Esophagus squamous epithelium (tissue), 5 donors: Measurements from ENCODE around the gene DNAJB1. TPM values are rescaled to one million over a fixed set of nuclear protein-coding genes. Genes with fewer than 3 reads are reported as not detected.

ENCODE experiments used
- DNase-seq: peaks from one replicate; lab custom pipeline; 2025; lab: John Stamatoyannopoulos, UW
- H3K27ac ChIP-seq, 4 donors: fragments of 200-600 bp; sonication (generic); one replicate each; pipeline ENCODE4 v1.5.1; 2016 to 2019; ENCODE audit warnings: mild to moderate bottlenecking in 1 of 4
- H3K27me3 ChIP-seq, 4 donors: fragments of 200-600 bp; sonication (generic); 1 replicate in 3 of 4; 2 replicates in 1 of 4; pipeline versions ENCODE4 v1.5.1 to v1.6.0; 2017 to 2021; ENCODE audit warnings: antibody characterized with exemption in 1 of 4
- H3K36me3 ChIP-seq, 3 donors: fragments of 200-600 bp; sonication (generic); one replicate each; pipeline ENCODE4 v1.5.1; 2016 to 2019
- H3K4me1 ChIP-seq, 3 donors: fragments of 200-600 bp; sonication (generic); one replicate each; pipeline ENCODE4 v1.5.1; 2017 to 2019
- H3K4me3 ChIP-seq, 4 donors: fragments of 200-600 bp; sonication (generic); 1 replicate in 3 of 4; 2 replicates in 1 of 4; pipeline ENCODE4 v1.5.1; 2016 to 2019; ENCODE audit warnings: mild to moderate bottlenecking in 2 of 4, moderate library complexity in 1 of 4
- H3K9me3 ChIP-seq, 3 donors: fragments of 200-600 bp; sonication (generic); one replicate each; pipeline ENCODE4 v1.5.1; 2016 to 2019
- POLR2A ChIP-seq, 4 donors: fragments of 450-650 bp; IDR thresholded peaks; one replicate each; pipeline ENCODE4 v1.6.1; 2017; ENCODE audit warnings: antibody characterized with exemption in 4 of 4, mild to moderate bottlenecking in 4 of 4, moderate library complexity in 3 of 4
- WGBS, 2 donors: methylation state at CpG; one replicate each; pipeline ENCODE4 v1.1.5; 2018; 5-methylcytosine and 5-hydroxymethylcytosine counted together
- intact Hi-C: fragments of 100-400 bp; cut with DNase I; formaldehyde crosslinking; loops from one replicate; pipeline ENCODE4 v1.15.0; 2022
- total RNA-seq, 4 donors: library from RNA; depleted of rRNA; stranded (reverse); fragments of >200 nt; gene quantifications; one replicate each; pipeline ENCODE4 v1.1.0, GENCODE V29; 2016
- TF ChIP-seq, protein P1 (sequence below), 6 experiments: fragments of 450-650 bp in 4 of 6; fragments of 200-600 bp in 2 of 6; sonication (generic) in 2 of 6; IDR thresholded peaks; one replicate each; pipeline ENCODE4 v1.5.1; 2016 to 2019; ENCODE audit warnings: antibody characterized with exemption in 6 of 6, mild to moderate bottlenecking in 4 of 6, moderate library complexity in 4 of 6
- donor health status: DM: yes; HTN: yes; CAD: no.

The DNAJB1 gene
- total RNA-seq, 4 donors from 2014 or later: 182 to 294 (median 224) TPM

DNA sequence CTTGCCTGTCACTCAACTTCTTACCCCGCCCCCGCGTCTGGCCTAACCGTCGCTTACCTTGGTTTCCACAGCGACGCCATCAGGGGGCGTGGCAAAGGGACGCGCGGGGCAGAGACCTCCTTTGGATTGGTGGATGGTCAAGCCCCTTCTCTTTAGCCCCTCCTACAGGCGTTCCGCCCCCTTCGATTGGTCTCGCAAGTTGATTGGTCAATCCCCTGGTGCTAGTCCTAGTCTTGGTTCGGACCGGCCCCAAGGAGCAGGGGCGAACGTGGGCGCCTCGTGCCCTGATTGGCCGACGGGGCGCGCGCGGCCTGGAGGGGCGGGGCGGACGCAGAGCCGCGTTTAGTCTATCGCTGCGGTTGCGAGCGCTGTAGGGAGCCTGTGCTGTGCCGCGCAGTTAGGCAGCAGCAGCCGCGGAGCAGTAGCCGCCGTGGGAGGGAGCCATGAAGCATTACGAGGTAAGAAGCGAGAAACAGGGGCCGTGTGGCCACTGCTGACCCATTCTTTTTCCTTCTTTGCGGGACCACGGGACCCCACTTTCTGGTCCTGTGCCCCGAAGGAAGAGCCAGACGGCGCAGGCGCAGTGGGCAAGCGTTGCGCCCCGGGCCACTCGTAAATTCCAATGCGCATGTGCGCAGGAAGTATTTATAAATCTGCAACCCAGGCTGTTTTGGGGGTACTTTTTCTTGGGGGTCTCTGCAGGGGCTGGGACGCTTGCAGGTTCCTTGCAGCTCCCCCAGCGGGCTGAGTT, 11.2 kb upstream of the DNAJB1 start, which contains the start of gene TECR:
Gene TECR (plus strand): TSS at position 341 of the 751 bp plus-strand sequence. CDS start 103 bp downstream, at position 444.
- Histone ChIP-seq H3K27me3 (no peaks in the 10 kb centered on the region), H3K36me3 (peaks cover 0 to 18% (median 0%) of the 10 kb centered on the region in 3 donors), H3K4me3 (peak within 1 kb of the TSS; percentile 56 to 92 (median 89)), H3K9me3 (no peaks in the 10 kb centered on the region), H3K4me1 (peaks cover 30 to 88% (median 33%) of the 10 kb centered on the region in 3 donors), H3K27ac (peak within 1 kb of the TSS; percentile 93 to 99 (median 98))
- DNase-seq: peak; percentile 96
- TF ChIP-seq, protein P1, sequence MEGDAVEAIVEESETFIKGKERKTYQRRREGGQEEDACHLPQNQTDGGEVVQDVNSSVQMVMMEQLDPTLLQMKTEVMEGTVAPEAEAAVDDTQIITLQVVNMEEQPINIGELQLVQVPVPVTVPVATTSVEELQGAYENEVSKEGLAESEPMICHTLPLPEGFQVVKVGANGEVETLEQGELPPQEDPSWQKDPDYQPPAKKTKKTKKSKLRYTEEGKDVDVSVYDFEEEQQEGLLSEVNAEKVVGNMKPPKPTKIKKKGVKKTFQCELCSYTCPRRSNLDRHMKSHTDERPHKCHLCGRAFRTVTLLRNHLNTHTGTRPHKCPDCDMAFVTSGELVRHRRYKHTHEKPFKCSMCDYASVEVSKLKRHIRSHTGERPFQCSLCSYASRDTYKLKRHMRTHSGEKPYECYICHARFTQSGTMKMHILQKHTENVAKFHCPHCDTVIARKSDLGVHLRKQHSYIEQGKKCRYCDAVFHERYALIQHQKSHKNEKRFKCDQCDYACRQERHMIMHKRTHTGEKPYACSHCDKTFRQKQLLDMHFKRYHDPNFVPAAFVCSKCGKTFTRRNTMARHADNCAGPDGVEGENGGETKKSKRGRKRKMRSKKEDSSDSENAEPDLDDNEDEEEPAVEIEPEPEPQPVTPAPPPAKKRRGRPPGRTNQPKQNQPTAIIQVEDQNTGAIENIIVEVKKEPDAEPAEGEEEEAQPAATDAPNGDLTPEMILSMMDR (IDR thresholded peaks at IDR 0.05): peak in 4 of 6 experiments; percentile 7 to 13 (median 8)
- peak in 3 of 4 donors; percentile 96 to 99 (median 99) for TF ChIP-seq POLR2A (IDR thresholded peaks at IDR 0.05)
- intact Hi-C loops: no loop called here
- 0 to 1% methylated on average over 20 to 30 of the region's 59 CpGs for WGBS, 2 donors

DNA sequence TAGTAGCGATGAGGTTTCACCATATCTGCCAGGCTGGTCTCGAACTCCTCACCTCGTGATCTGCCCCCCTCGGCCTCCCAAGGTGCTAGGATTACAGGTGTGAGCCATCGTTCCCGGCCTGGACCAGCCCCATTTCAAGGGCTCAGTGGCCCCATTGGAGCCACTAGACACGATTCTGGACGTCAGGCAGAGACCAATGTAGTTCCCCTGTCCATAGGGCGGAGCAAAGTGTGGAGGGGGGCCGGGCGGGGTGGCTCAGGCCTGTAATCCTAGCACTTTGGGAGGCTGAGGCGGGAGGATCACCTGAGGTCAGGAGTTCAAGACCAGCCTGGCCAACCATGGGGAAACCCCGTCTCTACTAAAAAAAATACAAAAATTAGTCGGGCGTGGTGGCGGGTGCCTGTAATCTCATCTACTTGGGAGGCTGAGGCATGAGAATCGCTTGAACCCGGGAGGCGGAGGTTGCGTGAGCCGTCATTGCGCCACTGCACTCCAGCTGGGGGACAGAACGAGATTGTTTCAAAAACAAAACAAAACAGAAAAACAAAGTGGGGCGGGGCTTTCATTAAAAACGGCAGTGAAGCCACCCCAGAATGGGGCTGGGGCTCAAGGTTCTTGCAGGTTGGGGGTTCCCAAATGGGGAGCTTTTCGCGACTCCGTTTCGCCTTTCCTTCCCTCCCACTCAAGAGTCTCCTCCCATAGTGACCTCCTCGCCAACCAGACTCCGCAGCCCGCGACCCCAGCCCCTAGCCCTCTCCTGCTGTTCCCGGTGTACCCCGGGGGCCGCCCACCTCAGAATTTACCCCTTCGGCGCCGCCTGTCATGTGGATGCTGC, 10.4 kb upstream of the DNAJB1 start:
- intact Hi-C loops: no loop called here
- Histone ChIP-seq H3K27me3 (no peaks in the 10 kb centered on the region), H3K4me1 (peaks cover 33 to 91% (median 36%) of the 10 kb centered on the region in 3 donors), H3K27ac (peak overlapping the region; percentile 93 to 99 (median 98)), H3K36me3 (peaks cover 0 to 10% (median 0%) of the 10 kb centered on the region in 3 donors), H3K9me3 (no peaks in the 10 kb centered on the region), H3K4me3 (peak overlapping the region; percentile 37 to 92 (median 89))
- 16 to 32% methylated on average over 26 to 34 of the region's 39 CpGs for WGBS, 2 donors
- no peak for DNase-seq
- TF ChIP-seq, protein P1 (IDR thresholded peaks at IDR 0.05): peak in 1 of 6 experiments; percentile 5
- TF ChIP-seq POLR2A (IDR thresholded peaks at IDR 0.05): no peak

DNA sequence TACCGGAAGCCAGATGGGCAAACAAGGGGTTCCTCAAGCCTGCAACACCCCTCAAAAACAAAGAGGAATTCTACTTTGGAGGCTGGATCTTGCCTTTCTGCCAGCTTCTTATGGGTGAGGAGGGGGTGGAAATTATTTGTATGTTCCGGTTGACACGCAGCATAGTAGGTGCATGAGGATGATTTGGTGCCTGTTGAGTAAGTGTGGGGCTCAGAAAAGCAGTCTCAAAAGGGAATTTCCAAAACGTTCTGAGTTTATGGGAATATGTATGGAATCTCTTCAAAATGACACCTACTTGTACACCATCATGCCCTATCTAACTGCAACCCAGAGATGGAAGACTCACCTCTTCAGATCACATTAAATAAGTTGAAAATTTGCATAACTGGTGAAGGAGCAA, 8.2 kb upstream of the DNAJB1 start:
- WGBS, 2 donors: 49 to 57% methylated on average over 4 of the region's 4 CpGs
- no peaks in the 10 kb centered on the region for H3K36me3 ChIP-seq
- TF ChIP-seq, protein P1 (IDR thresholded peaks at IDR 0.05): no peak
- no peak for TF ChIP-seq POLR2A (IDR thresholded peaks at IDR 0.05)
- intact Hi-C loops: no loop called here
- H3K9me3 ChIP-seq: no peaks in the 10 kb centered on the region
- DNase-seq: no peak
- peak overlapping the region in 2 of 4 donors; percentile 1 to 6 for H3K4me3 ChIP-seq
- no peaks in the 10 kb centered on the region for H3K27me3 ChIP-seq
- peak overlapping the region; percentile 93 to 99 (median 98) for H3K27ac ChIP-seq
- peaks cover 29 to 91% (median 33%) of the 10 kb centered on the region in 3 donors for H3K4me1 ChIP-seq

DNA sequence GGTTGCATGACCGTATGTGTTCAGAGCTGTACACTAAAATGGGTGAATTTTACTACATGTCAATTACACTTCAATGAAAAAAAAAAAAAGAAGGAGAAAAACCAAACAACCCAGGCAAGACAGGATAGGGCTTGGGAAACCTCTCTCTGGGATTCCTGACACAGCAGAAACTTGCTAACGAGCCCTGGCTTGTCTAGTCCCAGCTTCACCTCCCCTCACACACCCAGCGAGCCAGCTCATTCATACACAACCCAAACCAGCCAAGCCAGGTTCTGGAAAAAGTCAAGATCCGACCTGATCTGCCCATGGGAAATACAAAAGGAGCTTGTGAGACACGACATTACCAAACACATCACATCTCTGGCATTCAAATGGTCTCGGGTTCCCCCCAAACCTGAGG, 7.5 kb upstream of the DNAJB1 start:
- Histone ChIP-seq H3K27ac (peak overlapping the region; percentile 93 to 99 (median 98)), H3K4me3 (peak overlapping the region in 1 of 4 donors; percentile 1), H3K9me3 (no peaks in the 10 kb centered on the region), H3K36me3 (no peaks in the 10 kb centered on the region), H3K27me3 (no peaks in the 10 kb centered on the region), H3K4me1 (peaks cover 26 to 91% (median 27%) of the 10 kb centered on the region in 3 donors)
- peak in 1 of 4 donors; percentile 21 for TF ChIP-seq POLR2A (IDR thresholded peaks at IDR 0.05)
- TF ChIP-seq, protein P1 (IDR thresholded peaks at IDR 0.05): no peak
- intact Hi-C loops: no loop called here
- DNase-seq: no peak
- WGBS, 2 donors: 28 to 33% methylated on average over 5 to 6 of the region's 6 CpGs
